ENCODE data around the gene OR10A7. TPM values are rescaled to one million over a fixed set of nuclear protein-coding genes. Genes with fewer than 3 reads are reported as not detected.
"Not testable (repeated sequence)": the region's sequence is repeated elsewhere in the genome, so short reads cannot be mapped to it uniquely, and the experiment has no call there.

The OR10A7 gene
- total RNA-seq, result not detected in 2 replicates

- intact Hi-C loops (cut with micrococcal nuclease), result no loop called here
Observed at GRCh38 chr12:55220725-55221124, at the start of gene OR10A7. Gene OR10A7, plus strand, starts transcription at chr12:55221025. Its CDS starts 0 bp downstream, at chr12:55221025.

- intact Hi-C loops (cut with micrococcal nuclease), result no loop called here
Observed at GRCh38 chr12:55171445-55171844, 49.4 kb upstream of the OR10A7 start.

- intact Hi-C loops (cut with micrococcal nuclease), result not testable (repeated sequence)
Observed at GRCh38 chr12:55171846-55172245, 49.0 kb upstream of the OR10A7 start.

- intact Hi-C loops (cut with micrococcal nuclease), result no loop called here
Observed at GRCh38 chr12:55172686-55173085, 48.1 kb upstream of the OR10A7 start.

GRCh38 chr12:55173456-55173855, 47.4 kb upstream of the OR10A7 start:
- intact Hi-C loops (cut with micrococcal nuclease), result no loop called here

GRCh38 chr12:55188573-55188972, 32.3 kb upstream of the OR10A7 start:
- intact Hi-C loops (cut with micrococcal nuclease), result no loop called here

- intact Hi-C loops (cut with micrococcal nuclease), result loop anchor here (1.0 kb wide), 1 partner anchor 430 kb away; no protein-coding TSS in a partner anchor
Observed at GRCh38 chr12:55188974-55189556, 31.8 kb upstream of the OR10A7 start.

- intact Hi-C loops (cut with micrococcal nuclease), result no loop called here
Observed at GRCh38 chr12:55194382-55194781, 26.4 kb upstream of the OR10A7 start.

- intact Hi-C loops (cut with micrococcal nuclease), result no loop called here
Observed at GRCh38 chr12:55226523-55226922, 5.7 kb downstream of the OR10A7 start.

- intact Hi-C loops (cut with micrococcal nuclease), result no loop called here
Observed at GRCh38 chr12:55227643-55228042, 6.8 kb downstream of the OR10A7 start.

- intact Hi-C loops (cut with micrococcal nuclease), result no loop called here
Observed at GRCh38 chr12:55244309-55244708, 23.5 kb downstream of the OR10A7 start, which contains the start of gene OR6C74. Gene OR6C74, plus strand, starts transcription at chr12:55244609. Its CDS starts 2,679 bp downstream, at chr12:55247288.

- intact Hi-C loops (cut with micrococcal nuclease), result no loop called here
Observed at GRCh38 chr12:55246159-55246558, 25.3 kb downstream of the OR10A7 start.

GRCh38 chr12:55250944-55251343, 30.1 kb downstream of the OR10A7 start:
- intact Hi-C loops (cut with micrococcal nuclease), result no loop called here

GRCh38 chr12:55253281-55253680, 32.5 kb downstream of the OR10A7 start:
- intact Hi-C loops (cut with micrococcal nuclease), result no loop called here

GRCh38 chr12:55256831-55257230, 36.0 kb downstream of the OR10A7 start:
- intact Hi-C loops (cut with micrococcal nuclease), result no loop called here

GRCh38 chr12:55258303-55258702, 37.5 kb downstream of the OR10A7 start:
- intact Hi-C loops (cut with micrococcal nuclease), result no loop called here

Other genes starting within 250 kb of the OR10A7 start
- 221 and 225 TPM in 2 replicates for gene TESPA1, start 236.3 kb upstream of the OR10A7 start, total RNA-seq
- gene NEUROD4, start 201.1 kb upstream of the OR10A7 start, total RNA-seq, result not detected in 2 replicates
- gene OR9K2, start 94.6 kb upstream of the OR10A7 start, total RNA-seq, result not detected in 2 replicates
- not detected in 2 replicates for gene OR6C74, start 23.6 kb downstream of the OR10A7 start, total RNA-seq
- not detected in 2 replicates for gene OR6C6, start 75.5 kb downstream of the OR10A7 start, total RNA-seq
- not detected in 2 replicates for gene OR6C1, start 93.3 kb downstream of the OR10A7 start, total RNA-seq
- gene OR6C3, start 109.7 kb downstream of the OR10A7 start, total RNA-seq, result not detected in 2 replicates
- gene OR6C75, start 141.9 kb downstream of the OR10A7 start, total RNA-seq, result not detected in 2 replicates
- not detected in 2 replicates for gene OR6C65, start 179.5 kb downstream of the OR10A7 start, total RNA-seq
- not detected in 2 replicates for gene OR6C76, start 205.2 kb downstream of the OR10A7 start, total RNA-seq
- not detected in 2 replicates for gene OR6C2, start 223.1 kb downstream of the OR10A7 start, total RNA-seq
- gene OR6C70, start 249.1 kb downstream of the OR10A7 start, total RNA-seq, result 0.45 TPM in 1 of 2 replicates, not detected in the other

All from T-helper 2 cell treated with Interferon-gamma antibody and Interleukin-4, amounts not matched to agents 100 ng/mL and 5 ng/mL, for 36 hours (primary cell).